ENCODE data around the gene DNM2.

DNA sequence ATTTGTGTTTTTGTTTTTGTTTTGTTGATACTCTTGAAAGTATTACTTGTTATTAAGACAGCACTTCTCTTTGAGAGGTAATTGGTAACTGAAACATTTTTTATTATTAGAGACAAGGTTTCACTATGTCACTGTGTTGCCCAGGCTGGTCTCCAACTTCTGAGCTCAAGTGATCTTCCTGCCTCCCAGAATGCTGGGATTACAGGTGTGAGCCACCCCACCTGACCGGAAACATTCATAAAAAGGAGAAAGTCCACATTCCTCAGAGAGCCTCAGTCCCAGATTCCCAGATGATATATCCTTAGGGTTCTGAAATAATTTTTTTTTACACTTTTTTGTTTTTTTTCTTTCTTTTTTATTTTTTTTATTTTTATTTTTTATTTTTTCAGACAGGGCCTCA lies 156.1 kb downstream of the DNM2 start:
- TF ChIP-seq EZH2phosphoT487 (IDR thresholded peaks at IDR 0.05; ENCODE audit: insufficient read depth, low read depth) (no peak), EZH2 (IDR thresholded peaks at IDR 0.05; ENCODE audit: insufficient read depth, poor library complexity, severe bottlenecking) (no peak)
